Kidney glomerular epithelial cell (primary cell): ENCODE results near the gene LPP.
A peak's percentile ranks its signal among the peaks of the same experiment; 100 is the strongest.

Experiments used
- DNase-seq: peaks from one replicate; lab custom pipeline; 2025; lab: John Stamatoyannopoulos, UW

The LPP gene

DNA sequence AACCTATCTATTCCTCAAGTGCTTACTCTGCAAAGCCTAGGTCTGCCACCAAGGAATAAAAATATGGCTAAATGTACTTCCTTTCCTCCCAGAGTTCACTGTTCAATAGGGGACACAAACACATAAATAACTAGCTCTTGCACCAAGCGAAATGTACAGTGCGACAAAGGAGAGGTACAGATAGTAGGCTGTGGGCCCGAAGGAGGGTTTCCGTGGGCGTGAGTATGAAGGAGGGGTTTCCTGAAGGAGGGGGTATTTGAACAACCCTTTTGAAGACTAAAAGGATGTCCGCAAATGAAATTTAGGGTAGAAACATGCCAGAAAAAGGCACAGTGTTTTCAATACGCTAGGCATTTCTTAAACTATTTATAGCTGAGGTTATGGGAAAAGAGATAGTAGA lies 207.9 kb downstream of the LPP start:
- DNase-seq = no peak

DNA sequence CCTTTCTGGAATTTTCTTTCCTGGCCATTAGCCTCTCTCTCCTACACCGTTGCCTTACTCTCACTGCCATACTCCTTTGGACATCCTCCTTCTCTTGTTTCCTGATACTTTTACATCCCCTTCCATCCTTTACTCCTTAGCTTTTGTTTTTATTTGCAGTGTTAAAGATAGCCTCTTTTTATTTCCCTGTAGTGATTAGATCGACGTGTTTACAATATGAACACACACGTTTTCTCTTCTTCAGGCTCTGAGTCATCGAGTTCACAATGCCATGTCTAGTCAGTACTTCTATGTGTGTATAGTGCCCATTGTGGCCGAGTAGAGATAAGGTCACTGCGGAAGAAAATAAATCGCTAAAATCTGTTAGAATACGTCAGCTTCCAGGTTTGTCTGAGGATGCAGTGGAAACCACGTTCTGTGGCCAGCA lies 208.5 kb downstream of the LPP start:
- DNase-seq = peak; percentile 68

DNA sequence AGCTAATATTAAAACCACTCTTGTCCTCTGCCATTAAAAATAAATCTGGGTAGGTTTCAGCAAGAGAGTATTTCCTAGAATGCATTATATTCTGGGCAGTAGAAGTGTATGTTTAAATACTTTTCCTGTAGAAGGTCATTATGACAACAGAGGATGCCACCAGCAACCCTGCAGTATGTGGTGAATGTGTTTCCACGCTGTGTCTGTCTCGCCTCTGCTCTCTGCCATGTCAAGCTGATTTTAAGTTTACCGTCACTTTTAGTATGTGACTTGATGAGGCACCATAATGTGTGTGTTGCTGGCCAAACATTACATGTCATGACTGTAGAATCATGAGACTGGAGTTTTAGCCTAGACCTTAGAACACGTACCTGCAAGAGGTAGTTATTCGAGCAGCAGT lies 211.2 kb downstream of the LPP start:
- no peak for DNase-seq

GRCh38 chr3:188365988-188366698 lies 212.2 kb downstream of the LPP start:
- DNase-seq = no peak

DNA sequence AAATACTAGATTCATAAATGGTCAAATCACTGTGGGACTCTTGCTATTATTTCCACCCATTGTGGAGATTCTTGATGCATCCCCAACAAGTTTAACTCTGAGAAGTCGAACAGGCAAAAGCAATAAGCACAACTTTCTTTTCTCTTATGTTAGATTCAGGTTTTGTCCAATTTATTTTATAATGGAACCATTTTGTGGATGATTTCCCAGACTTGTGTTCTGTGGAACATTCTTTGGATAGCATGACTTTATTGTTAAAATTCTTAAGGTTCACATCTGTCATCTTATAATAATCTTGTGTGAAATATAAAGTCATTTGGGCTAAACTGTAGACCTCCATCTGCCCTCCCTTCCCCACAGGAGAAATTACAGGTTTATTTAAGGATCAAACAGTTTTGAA lies 213.7 kb downstream of the LPP start:
- DNase-seq = no peak

DNA sequence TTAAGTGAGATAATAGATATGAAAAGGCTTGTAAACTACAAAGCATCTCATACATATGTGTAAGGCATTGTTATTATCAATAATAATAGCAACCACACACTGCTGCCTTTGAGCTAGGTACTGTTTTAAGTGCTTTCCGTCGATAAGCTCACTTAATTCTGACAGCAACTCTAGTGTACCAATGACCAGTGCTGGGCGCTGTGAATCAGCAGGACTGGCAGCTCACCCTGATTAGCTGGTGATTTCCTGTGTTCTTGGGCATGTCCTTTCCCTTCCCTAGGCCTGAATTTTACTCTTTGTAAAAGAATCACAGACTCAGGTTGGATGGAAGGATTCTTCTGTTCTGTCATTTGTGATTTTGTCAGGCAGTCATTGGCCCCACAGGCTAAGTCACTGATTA lies 215.6 kb downstream of the LPP start:
- no peak for DNase-seq

DNA sequence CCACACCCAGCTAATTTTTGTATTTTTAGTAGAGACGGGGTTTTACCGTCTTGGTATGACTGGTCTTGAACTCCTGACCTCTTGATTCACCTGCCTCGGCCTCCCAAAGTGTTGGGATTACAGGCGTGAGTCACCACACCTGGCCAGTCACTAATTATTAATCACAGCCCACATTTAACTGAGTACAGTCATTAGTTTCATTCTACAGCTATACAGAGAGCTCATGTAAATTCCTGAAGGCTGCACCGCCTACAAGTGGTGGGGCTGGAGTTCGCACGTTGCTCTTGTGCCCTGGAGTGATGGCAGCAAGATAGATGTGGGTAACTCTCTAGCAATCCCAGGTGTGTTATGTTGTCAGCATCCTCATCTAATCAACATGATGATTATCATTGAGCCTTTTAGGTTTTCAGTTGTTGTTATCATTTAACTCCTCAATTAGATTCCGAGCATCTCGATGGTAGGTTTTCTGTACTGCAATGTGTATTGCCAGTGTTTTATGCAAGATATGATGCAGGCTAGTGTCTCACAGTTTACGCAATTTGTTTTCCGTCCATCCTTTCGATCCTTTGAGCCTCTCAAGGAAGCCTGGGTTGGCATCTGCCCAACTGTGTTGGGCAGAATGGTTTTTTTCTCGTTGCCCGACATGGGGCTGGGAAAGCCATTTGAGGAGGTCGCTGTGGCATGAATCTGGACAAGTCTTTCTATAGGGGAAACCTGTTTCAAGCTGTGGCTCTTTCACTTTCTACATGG lies 216.3 kb downstream of the LPP start:
- no peak for DNase-seq

DNA sequence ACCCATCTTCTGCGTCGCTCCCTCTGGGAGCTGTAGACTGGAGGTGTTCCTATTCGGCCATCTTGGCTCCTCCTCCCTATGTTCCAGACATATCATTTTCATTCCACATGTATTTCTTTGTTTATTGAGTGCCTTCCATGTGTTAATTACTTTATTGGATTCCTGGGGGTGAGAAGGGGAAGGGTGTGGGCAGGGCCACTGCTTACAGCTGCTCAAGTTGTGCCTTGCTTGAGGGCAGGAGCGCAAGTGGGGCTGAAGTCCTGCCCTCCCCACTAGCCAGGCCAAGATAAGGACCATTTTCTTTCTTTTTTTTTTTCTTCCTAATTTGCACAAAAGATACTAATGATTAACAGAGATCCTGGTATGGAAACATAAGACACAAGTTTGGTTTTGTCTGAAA lies 224.8 kb downstream of the LPP start:
- no peak for DNase-seq

DNA sequence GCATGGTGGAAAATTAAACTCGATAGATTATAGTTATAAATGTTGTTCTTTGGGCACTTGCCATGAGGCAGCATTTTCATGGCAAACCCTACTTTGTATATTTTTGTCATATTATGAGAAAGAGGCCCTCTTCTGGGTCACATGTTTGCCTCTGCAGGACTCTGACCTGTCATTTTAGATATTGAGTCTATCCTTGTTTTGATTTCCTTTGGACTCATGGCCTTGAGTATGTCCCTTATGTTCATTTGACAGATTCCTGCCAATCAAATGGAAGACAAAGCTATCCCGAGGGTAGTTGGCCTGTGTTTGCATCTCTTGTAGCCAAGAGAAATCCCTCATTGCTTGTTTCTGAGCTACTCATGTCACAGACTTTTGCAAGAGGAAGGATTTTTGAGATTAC lies 226.3 kb downstream of the LPP start:
- no peak for DNase-seq

DNA sequence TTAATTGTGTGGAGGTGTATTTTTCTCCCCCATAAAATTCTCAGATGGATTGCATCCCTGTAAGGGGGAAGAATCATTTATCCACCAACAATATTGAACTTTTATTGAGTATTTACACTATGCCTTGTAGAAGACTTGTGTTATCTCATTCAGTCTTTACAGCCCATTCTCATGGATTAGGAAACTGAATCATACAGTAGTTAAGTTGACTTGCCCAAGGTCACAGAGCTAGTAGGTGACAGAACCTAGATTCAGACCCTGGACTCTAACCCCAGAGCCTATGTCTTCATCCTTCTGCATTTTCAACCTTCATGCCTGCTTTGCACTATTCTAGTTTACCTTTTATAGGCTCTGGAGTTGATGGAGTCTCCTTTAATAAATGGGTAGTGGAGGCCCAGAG lies 226.8 kb downstream of the LPP start:
- DNase-seq = no peak

- DNase-seq = peak; percentile 13
Measured at GRCh38 chr3:188383748-188384147, 229.8 kb downstream of the LPP start.

DNA sequence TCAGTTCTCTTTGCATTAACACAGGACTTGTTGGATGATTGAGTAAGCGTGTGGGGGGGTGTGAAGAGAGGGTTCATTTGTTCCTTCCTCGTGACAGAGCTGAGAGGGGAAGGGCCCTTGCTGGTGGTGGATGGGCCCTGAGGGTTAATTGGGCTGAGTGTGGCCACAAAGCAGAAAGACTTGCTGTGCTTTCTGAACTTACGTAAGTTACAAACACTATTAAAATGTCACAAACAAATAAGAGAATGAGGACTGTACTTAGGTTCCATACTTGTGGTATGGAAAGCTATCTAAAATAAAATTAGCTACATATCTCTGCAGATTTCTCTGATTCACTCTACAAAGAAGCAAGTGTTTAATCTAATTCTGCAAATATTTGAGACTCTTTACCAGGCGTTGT lies 231.3 kb downstream of the LPP start:
- DNase-seq = no peak

DNA sequence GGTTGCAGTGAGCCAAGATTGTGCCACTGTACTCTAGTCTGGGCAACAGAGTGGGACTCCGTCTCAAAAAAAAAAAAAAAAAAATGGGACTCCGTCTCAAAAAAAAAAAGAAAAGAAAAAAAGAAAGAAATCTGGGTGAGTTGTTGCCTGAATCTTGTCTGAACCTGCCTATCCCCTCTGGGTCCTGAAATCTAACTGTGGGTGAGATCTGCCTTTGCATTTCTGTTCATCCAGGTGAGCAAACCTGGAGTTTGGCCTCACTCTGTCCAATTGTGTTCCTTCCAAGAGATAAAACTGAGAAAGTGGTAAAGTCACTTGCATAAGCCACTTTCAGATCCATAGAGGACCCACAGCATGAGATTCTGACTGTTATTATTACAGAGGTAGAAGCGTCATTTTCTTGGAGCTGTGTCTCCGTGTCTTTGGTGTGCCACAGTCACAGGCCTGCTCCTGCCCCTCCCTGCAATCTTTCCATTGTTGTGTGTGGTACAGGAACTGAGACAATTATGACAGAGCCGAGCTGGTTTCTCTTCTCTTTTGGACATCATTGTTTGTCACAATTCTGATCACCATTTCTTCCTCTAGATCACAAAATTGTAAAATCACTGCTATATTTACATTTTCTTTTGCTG lies 235.9 kb downstream of the LPP start:
- no peak for DNase-seq

GRCh38 chr3:188390343-188390718 lies 236.4 kb downstream of the LPP start:
- no peak for DNase-seq

DNA sequence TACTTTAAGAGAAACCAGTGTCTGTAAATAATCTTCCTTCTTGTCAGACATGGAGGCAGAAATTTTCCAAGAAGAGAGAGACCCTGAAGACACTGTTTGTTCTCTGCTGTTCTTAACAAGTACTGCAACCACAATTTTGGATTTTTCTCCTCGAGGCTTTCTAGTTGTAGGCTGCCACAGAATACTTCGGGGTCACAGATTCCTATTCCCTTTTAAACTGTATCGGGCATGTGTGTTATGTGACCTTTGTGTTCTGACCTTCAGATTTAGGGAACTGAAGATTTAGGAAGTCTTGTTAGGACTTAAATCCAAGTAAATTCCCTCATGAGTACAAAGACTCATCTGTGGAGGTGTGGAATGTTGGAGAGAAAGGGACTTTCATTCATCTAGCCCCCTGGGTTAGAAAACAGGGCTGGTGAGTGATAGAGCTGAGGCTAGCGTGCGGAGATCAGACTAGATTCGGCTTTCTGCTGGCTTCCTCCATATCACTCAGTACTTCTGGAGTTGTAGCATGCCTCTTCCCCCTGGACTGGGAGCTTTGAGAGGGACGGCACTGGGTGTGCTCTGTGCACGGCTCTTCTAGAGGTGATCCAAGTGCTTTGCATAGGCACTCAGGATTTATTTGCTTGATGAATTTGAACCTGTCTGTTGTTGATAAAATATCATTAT lies 237.0 kb downstream of the LPP start:
- no peak for DNase-seq

GRCh38 chr3:188391592-188391991 lies 237.6 kb downstream of the LPP start:
- DNase-seq = no peak

- no peak for DNase-seq
Measured at GRCh38 chr3:188392076-188392475, 238.1 kb downstream of the LPP start.

DNA sequence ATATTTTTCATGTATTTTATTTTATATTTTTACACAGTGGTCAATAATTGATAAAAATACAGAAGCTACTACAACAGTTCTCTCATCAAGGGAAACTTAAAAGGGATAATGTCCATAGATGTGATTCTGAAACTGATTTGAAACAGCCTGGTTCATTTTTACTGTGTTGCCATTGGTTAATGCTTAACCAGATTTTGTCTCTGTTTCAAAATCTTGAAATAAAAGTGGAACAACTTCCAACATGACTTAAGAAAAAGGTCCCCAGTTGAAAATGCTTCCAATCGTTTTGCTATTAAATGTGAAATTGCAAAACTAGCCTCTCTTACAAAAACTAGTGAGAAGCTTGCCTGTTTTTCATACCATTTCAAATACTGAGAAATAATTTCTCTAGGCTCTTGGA lies 240.7 kb downstream of the LPP start:
- DNase-seq = no peak

DNA sequence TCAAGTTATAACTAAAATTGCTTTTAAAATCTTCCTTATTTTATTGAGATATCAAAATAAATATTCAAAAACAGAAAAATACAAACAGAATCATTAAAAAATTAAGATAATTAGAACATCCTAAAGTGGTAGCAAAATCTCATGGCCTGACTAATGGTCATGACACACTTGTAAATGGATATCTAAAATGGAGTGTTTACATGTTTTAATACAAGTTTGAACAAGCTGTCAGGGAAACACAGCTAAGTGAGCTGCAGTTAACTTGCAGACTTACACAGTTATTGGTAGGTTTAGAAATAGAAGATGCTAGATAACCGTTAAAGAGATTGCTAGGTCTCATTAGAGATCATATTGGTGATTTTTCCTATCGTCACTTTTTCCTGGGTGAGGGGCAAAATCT lies 242.3 kb downstream of the LPP start:
- no peak for DNase-seq

GRCh38 chr3:188396900-188397299 lies 242.9 kb downstream of the LPP start:
- no peak for DNase-seq

GRCh38 chr3:188397766-188398705 lies 244.1 kb downstream of the LPP start:
- DNase-seq = no peak
